NK-92 (cell line): ENCODE measurements around the gene CARD9.

ENCODE experiments used
- DNase-seq: peaks from one replicate; lab custom pipeline; 2025; ENCODE audit not compliant: unreplicated experiment; lab: John Stamatoyannopoulos, UW

CARD9 gene

GRCh38 chr9:136402067-136402466, 28.6 kb upstream of the CARD9 start:
- no peak for DNase-seq

GRCh38 chr9:136401173-136401922, 27.9 kb upstream of the CARD9 start:
- DNase-seq: no peak

- no peak for DNase-seq
Observed at GRCh38 chr9:136400038-136400834, 26.8 kb upstream of the CARD9 start, which contains the start of gene SNAPC4. Gene SNAPC4, minus strand, starts transcription at chr9:136400170. Its CDS starts 1,742 bp downstream, at chr9:136398428.

GRCh38 chr9:136399176-136400037, 25.9 kb upstream of the CARD9 start:
- DNase-seq: no peak

GRCh38 chr9:136398286-136398685, 24.8 kb upstream of the CARD9 start:
- no peak for DNase-seq

- no peak for DNase-seq
Observed at GRCh38 chr9:136397643-136398042, 24.2 kb upstream of the CARD9 start.

- DNase-seq: no peak
Observed at GRCh38 chr9:136396219-136396515, 22.7 kb upstream of the CARD9 start.

- DNase-seq: no peak
Observed at GRCh38 chr9:136395345-136396218, 22.1 kb upstream of the CARD9 start.

GRCh38 chr9:136395020-136395340, 21.5 kb upstream of the CARD9 start:
- DNase-seq: no peak

GRCh38 chr9:136394312-136395019, 21.0 kb upstream of the CARD9 start:
- no peak for DNase-seq

- no peak for DNase-seq
Observed at GRCh38 chr9:136393531-136393930, 20.1 kb upstream of the CARD9 start.

GRCh38 chr9:136392538-136393449, 19.3 kb upstream of the CARD9 start:
- DNase-seq: no peak

- no peak for DNase-seq
Observed at GRCh38 chr9:136391737-136392537, 18.5 kb upstream of the CARD9 start.

- DNase-seq: no peak
Observed at GRCh38 chr9:136389396-136389795, 15.9 kb upstream of the CARD9 start.

- no peak for DNase-seq
Observed at GRCh38 chr9:136387217-136387616, 13.7 kb upstream of the CARD9 start.

GRCh38 chr9:136386018-136386417, 12.5 kb upstream of the CARD9 start:
- no peak for DNase-seq

- no peak for DNase-seq
Observed at GRCh38 chr9:136385015-136385414, 11.5 kb upstream of the CARD9 start.

- no peak for DNase-seq
Observed at GRCh38 chr9:136383436-136383835, 10.0 kb upstream of the CARD9 start.
